T-helper 1 cell treated with Interleukin-12 subunit alpha and Interleukin-12 subunit beta and Interleukin-4 antibody, amounts not matched to agents 30 μg/mL and 1 μg/mL, for 36 hours (primary cell): Measurements from ENCODE around the gene F12.

ENCODE experiments used
- H3K27ac Mint-ChIP-seq: one replicate; pipeline ENCODE4 v1.8.0; 2021; ENCODE audit warnings: mild to moderate bottlenecking, mixed read lengths
- H3K27me3 Mint-ChIP-seq: one replicate; pipeline ENCODE4 v1.8.0; 2021; ENCODE audit warnings: low read depth, mixed read lengths
- H3K36me3 Mint-ChIP-seq: one replicate; pipeline ENCODE4 v1.8.0; 2021; ENCODE audit warnings: low read depth, mixed read lengths
- H3K4me1 Mint-ChIP-seq: one replicate; pipeline ENCODE4 v1.8.0; 2021; ENCODE audit warnings: low read depth, mixed read lengths
- H3K4me3 Mint-ChIP-seq: one replicate; pipeline ENCODE4 v1.8.0; 2021; ENCODE audit warnings: mild to moderate bottlenecking, moderate library complexity, mixed read lengths
- H3K9me3 Mint-ChIP-seq: one replicate; pipeline ENCODE4 v1.8.0; 2021; ENCODE audit warnings: mixed read lengths

F12 gene

DNA sequence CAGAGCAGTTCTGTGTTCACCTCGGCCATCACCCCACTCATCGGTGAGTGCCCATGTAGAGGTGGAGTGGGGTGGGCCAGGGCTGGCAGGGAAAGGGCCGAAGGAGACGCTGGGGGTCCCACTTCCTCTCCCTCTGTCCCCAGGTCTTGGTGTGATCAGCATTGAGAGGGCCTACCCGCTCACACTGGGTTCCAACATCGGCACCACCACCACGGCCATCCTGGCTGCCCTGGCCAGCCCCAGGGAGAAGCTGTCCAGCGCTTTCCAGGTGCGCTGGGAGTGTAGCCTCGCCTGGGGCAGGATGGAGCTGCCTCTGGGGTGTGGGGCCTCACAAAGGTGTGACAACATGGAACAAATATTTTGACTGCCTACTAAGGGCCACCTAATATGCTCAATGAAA is 12.6 kb downstream of the F12 start:
- H3K27ac Mint-ChIP-seq: no peak overlapping the region
- no peaks in the 10 kb centered on the region for H3K4me1 Mint-ChIP-seq
- no peak overlapping the region for H3K4me3 Mint-ChIP-seq
- peaks cover 21% of the 10 kb centered on the region for H3K27me3 Mint-ChIP-seq
- no peaks in the 10 kb centered on the region for H3K9me3 Mint-ChIP-seq
- no peaks in the 10 kb centered on the region for H3K36me3 Mint-ChIP-seq

DNA sequence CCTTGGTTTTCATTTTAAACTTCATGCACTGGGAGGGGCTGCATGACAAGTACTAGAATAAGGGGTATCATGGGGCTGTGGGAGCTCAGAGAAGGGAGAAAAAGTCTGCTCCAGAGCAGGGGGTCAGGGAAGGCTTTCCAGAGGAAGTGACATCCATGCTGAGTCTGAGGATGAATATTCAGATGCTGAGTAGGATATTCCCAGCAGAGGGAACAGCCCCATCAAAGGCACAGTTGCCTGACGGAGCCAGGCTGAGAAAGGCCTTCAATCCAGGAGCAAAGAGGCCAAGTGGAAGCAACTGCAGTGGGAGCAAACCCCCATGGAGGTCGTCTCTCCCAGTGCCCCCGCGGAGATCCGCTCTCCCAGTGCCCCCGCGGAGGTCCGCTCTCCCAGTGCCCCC is 13.3 kb downstream of the F12 start:
- Mint-ChIP-seq H3K36me3 (no peaks in the 10 kb centered on the region), H3K27ac (no peak overlapping the region), H3K27me3 (peaks cover 14% of the 10 kb centered on the region), H3K4me1 (peaks cover 3% of the 10 kb centered on the region), H3K9me3 (no peaks in the 10 kb centered on the region), H3K4me3 (no peak overlapping the region)

DNA sequence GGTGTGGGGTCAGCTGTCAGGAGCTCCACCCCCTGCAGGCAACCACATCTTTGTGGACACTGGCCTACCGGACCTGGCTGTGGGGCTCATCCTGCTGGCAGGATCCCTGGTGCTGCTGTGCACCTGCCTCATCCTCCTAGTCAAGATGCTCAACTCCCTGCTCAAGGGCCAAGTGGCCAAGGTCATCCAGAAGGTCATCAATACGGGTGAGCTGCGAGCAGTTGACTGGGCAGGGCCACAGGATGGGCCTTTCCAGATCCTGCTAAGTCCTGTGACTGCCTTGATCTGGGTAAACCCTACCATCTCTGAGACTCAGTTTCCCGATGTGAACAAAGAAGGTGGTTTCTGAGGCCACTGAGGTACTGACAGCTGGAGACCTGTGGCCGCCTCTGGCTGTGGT is 15.4 kb downstream of the F12 start:
- Mint-ChIP-seq H3K27ac (no peak overlapping the region), H3K4me1 (peaks cover 22% of the 10 kb centered on the region), H3K4me3 (no peak overlapping the region), H3K27me3 (peaks cover 13% of the 10 kb centered on the region), H3K9me3 (no peaks in the 10 kb centered on the region), H3K36me3 (no peaks in the 10 kb centered on the region)

DNA sequence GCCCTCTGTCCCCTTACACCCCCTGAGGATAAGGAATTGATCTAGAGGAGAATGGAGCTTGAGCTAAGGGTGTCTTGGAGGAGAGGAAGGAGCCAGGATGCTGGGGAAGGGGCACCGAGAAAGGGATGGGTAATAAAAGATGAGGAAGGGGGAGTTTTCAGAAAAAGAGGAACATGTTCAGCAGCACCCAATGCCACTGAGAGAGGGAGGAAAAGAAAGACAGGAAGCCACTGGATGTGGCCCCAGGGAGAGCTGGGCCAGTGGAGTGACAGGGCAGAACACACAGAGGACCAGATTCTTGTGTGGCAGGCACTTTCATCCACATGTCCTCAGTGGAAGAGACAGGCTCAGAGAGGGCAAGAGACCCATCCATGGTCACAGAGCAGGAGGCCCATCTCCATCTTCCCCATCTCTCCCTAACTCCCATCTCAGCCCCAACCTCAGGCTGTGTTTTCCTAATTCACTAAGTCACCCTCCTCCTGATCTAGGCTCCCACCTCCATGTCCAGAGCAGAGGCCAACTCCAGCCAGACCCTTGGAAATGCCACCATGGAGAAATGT is 16.1 kb downstream of the F12 start:
- no peak overlapping the region for H3K27ac Mint-ChIP-seq
- no peaks in the 10 kb centered on the region for H3K36me3 Mint-ChIP-seq
- H3K9me3 Mint-ChIP-seq: no peaks in the 10 kb centered on the region
- H3K27me3 Mint-ChIP-seq: peaks cover 8% of the 10 kb centered on the region
- H3K4me3 Mint-ChIP-seq: no peak overlapping the region
- H3K4me1 Mint-ChIP-seq: peaks cover 29% of the 10 kb centered on the region

DNA sequence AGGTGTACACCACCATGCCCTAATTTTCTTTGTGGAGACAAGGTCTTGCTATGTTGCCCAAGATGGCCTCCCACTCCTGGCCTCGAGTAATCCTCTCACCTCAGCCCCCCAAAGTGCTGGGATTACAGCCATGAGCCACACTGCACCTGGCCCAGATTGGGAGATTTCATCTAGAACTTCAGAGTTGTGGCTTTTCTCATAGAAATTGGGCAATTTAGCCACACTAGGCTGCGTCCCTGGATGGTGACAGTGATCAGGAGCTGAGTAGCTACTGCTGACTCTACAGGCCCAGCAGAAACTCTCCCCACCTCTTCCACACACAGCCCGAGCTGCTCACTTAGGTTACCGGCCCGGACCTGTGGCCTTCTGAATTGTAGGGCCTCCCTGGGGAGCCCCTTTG is 16.6 kb downstream of the F12 start:
- H3K27me3 Mint-ChIP-seq: peaks cover 8% of the 10 kb centered on the region
- no peaks in the 10 kb centered on the region for H3K36me3 Mint-ChIP-seq
- H3K27ac Mint-ChIP-seq: no peak overlapping the region
- no peak overlapping the region for H3K4me3 Mint-ChIP-seq
- H3K4me1 Mint-ChIP-seq: peaks cover 29% of the 10 kb centered on the region
- no peaks in the 10 kb centered on the region for H3K9me3 Mint-ChIP-seq

DNA sequence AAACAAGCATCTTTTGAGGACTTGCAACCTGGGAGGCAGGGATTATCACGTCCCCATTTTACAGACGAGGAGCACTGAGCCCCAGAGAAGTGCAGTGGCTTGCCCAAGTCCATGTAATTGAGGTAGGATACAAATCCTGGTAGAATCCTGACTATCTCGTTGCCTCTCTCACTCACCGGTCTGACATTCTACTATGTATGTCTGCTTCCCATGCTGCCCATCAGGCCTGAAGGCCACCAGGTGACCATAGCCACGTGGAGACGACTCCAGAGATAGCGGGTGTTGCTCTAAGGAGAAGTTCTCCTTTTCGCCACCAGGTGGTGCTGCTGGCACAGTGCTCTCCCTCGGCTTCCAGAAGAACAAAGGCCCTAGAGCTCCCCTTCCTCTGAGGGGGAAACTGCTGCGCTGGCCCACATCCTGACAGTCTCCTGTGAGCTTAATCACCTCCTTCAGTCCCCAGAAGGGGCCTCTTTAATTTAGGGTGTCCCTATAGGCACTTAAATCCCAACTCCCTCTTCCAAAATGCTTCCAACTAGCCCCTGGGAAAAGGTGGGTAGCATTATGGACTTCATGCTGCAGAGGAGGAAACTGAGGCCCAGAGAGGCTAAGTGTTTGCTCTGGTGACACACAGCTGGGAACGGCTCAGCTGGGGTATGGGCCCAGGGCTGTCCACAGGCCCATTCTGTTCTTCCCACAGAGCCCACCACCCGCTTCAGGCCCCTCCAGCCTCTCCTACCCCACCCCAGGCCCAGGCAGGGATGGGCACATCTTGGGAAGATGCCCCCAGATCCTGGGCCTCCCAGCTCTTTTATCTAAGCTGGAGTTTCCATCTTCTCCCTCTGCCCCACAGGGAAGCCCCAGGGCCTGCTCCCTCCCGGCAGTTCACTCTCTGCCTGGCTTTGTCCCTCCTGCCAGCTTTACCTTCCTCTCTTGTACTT is 18.7 kb downstream of the F12 start:
- Mint-ChIP-seq H3K4me3 (peak overlapping the region; percentile 14), H3K4me1 (peaks cover 29% of the 10 kb centered on the region), H3K27me3 (peaks cover 4% of the 10 kb centered on the region), H3K36me3 (no peaks in the 10 kb centered on the region), H3K27ac (peak overlapping the region; percentile 68), H3K9me3 (no peaks in the 10 kb centered on the region)

DNA sequence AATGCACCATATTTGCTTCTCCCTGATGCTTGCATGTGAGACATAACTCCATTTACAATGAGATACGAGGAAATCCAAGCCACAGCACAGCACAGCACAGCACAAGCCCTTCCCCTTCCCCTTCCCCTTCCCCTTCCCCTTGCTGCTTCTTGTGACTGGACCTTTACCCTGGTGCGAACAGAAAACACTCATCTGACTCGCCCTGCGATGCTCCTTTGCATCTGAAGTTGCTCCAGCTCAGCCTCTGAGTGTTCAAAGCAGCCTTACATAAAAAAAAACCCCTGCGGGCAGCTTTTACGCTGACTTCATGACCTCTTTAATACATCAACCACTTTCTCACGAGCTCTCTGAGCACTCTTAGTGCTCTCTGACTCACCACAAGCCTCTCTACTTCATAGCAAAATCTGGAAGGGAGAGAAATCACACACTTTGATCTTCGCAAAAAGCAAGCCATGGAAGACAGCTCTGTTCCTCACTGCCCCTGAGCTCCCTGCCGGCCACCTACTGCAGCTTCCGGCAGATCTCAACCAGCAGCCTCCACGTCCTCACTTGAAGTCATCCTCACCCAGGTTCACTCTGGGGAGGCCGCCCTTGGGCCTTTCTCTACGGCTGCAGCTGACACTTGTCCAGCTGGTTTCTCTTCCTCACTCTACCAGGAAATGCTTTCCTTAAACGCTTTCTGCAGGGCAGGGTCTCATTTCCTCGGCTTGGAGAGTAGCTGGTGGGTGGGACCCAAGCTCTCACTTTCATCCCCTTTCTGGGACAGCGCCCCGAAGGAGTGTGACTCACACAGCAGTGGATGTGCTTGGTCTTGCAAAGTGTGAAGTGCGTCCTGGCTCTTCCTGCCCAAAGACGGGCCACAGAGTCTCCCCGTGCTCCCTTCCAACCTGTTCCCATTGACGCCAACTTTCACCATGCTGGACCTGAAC is 19.9 kb downstream of the F12 start:
- Mint-ChIP-seq H3K27me3 (no peaks in the 10 kb centered on the region), H3K36me3 (no peaks in the 10 kb centered on the region), H3K4me3 (peak overlapping the region; percentile 26), H3K4me1 (peaks cover 29% of the 10 kb centered on the region), H3K9me3 (no peaks in the 10 kb centered on the region), H3K27ac (peak overlapping the region; percentile 74)

DNA sequence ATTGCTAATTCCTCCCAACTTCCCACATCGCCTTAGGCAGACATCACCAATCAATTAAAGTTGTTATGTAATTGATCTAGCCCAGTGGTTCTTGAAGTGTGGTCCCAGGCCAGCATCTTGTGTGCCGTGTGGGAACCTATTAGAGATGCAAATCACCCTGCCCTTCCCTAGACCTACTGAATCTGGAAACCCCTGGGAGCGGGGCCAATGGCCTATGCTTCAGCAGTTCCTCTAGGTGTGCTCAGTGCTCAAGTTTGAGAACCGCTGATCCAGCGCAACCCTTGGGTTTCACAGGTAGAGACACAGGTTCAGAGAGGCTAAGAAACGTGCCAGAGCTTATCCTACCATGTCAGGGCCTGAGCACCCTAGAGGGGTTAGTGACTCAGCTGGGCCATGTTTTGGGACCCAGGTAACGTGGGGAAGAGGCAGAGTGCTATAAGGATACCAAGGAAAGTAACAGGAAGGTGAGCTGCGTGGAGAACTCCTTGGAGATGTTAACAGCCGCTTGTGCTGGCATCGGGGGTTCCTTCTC is 20.8 kb downstream of the F12 start:
- Mint-ChIP-seq H3K4me1 (peaks cover 29% of the 10 kb centered on the region), H3K4me3 (no peak overlapping the region), H3K36me3 (no peaks in the 10 kb centered on the region), H3K27ac (peak overlapping the region; percentile 13), H3K27me3 (no peaks in the 10 kb centered on the region), H3K9me3 (no peaks in the 10 kb centered on the region)

- Mint-ChIP-seq H3K9me3 (no peaks in the 10 kb centered on the region), H3K4me3 (no peak overlapping the region), H3K4me1 (peaks cover 30% of the 10 kb centered on the region), H3K27me3 (no peaks in the 10 kb centered on the region), H3K27ac (no peak overlapping the region), H3K36me3 (no peaks in the 10 kb centered on the region)
These were observed 22.0 kb downstream of the F12 start for GRCh38 chr5:177387405-177387804.

GRCh38 chr5:177386542-177386941 is 22.8 kb downstream of the F12 start:
- Mint-ChIP-seq H3K36me3 (no peaks in the 10 kb centered on the region), H3K4me1 (peaks cover 33% of the 10 kb centered on the region), H3K4me3 (no peak overlapping the region), H3K27ac (no peak overlapping the region), H3K27me3 (no peaks in the 10 kb centered on the region), H3K9me3 (no peaks in the 10 kb centered on the region)

DNA sequence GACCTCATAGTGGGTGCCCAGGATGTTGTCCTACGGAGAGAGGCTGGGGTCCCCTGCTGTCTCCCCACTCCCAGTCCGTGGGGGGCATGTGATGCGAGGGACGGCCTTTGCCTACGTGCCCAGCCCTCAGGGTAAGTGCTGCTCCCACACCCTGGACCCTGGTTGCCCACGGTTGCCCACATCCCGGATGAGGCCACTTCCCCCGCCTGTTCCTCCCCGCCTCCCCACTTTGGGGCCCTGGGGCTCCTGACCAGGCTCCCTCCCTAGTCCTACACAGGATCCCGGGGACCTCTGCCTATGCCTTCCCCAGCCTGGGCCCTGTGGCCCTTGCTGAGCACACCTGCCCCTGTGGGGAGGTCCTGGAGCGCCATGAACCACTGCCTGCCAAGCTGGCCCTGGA is 23.6 kb downstream of the F12 start:
- H3K36me3 Mint-ChIP-seq: no peaks in the 10 kb centered on the region
- H3K27me3 Mint-ChIP-seq: no peaks in the 10 kb centered on the region
- no peaks in the 10 kb centered on the region for H3K9me3 Mint-ChIP-seq

DNA sequence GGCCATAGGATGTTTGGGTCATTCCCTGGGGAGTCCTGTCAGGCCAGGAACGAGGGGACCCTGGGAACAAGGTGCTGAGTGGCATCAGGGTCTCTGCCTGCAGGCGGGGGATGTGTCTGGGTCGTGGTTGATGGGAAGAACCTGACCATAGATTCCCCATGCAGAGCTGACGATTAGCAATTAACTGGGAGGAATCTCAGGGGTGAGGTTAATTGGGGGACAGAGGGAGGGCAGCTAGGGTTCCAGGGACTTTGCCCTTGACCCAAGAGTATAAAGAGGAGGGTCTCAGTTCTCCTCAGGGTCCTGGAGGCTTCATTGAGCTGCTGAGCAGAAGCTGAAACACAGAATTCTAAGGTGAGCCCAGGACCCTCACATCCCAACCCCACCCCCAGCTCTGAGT is 25.2 kb downstream of the F12 start, which contains the start of gene SLC34A1:
Gene SLC34A1 (plus strand): TSS at position 301 of the 400 bp plus-strand sequence. CDS start 1,308 bp downstream, outside the sequence.
- no peaks in the 10 kb centered on the region for H3K36me3 Mint-ChIP-seq
- no peak within 1 kb of the TSS for H3K27ac Mint-ChIP-seq
- no peaks in the 10 kb centered on the region for H3K9me3 Mint-ChIP-seq
- no peak within 1 kb of the TSS for H3K4me3 Mint-ChIP-seq
- H3K4me1 Mint-ChIP-seq: peaks cover 22% of the 10 kb centered on the region
- no peaks in the 10 kb centered on the region for H3K27me3 Mint-ChIP-seq

More for the DNA sequence above, 23.6 kb downstream of the F12 start:
- no peak overlapping the region for H3K4me3 Mint-ChIP-seq
- H3K27ac Mint-ChIP-seq: no peak overlapping the region
- H3K4me1 Mint-ChIP-seq: peaks cover 28% of the 10 kb centered on the region

GRCh38 chr5:177383181-177383580 is 26.2 kb downstream of the F12 start:
- no peak overlapping the region for H3K27ac Mint-ChIP-seq
- H3K4me3 Mint-ChIP-seq: no peak overlapping the region
- peaks cover 14% of the 10 kb centered on the region for H3K4me1 Mint-ChIP-seq
- H3K9me3 Mint-ChIP-seq: no peaks in the 10 kb centered on the region
- no peaks in the 10 kb centered on the region for H3K27me3 Mint-ChIP-seq
- no peaks in the 10 kb centered on the region for H3K36me3 Mint-ChIP-seq

GRCh38 chr5:177382423-177383029 is 26.8 kb downstream of the F12 start:
- Mint-ChIP-seq H3K27ac (peak overlapping the region; percentile 52), H3K9me3 (no peaks in the 10 kb centered on the region), H3K4me3 (no peak overlapping the region)

More at GRCh38 chr5:177382423-177383029, 26.8 kb downstream of the F12 start:
- Mint-ChIP-seq H3K4me1 (peaks cover 14% of the 10 kb centered on the region), H3K36me3 (no peaks in the 10 kb centered on the region), H3K27me3 (no peaks in the 10 kb centered on the region)
